Prostate gland (tissue), 2 donors: ENCODE data around the gene AKT3. TPM values are rescaled to one million over a fixed set of nuclear protein-coding genes. Genes with fewer than 3 reads are reported as not detected.

Experiments used
- DNase-seq: peaks from one replicate; pipeline ENCODE4 v3.0.0-alpha.2; 2019; ENCODE audit warnings: low spot score
- H3K27ac ChIP-seq, 2 donors: fragments of 200-600 bp; sonication (generic); 2 replicates each; pipeline ENCODE4 v1.5.1; 2017 to 2019
- H3K27me3 ChIP-seq: fragments of 200-600 bp; sonication (generic); replicated peaks from 2 replicates; pipeline ENCODE4 v1.5.1; 2019; ENCODE audit not compliant: insufficient read depth
- H3K36me3 ChIP-seq, 2 donors: fragments of 200-600 bp; sonication (generic); 1 replicate in 1 of 2; 2 replicates in 1 of 2; pipeline versions ENCODE4 v1.5.1 to v1.8.1; 2017 to 2019
- H3K4me1 ChIP-seq: fragments of 200-600 bp; sonication (generic); replicated peaks from 2 replicates; pipeline ENCODE4 v1.5.1; 2019
- H3K4me3 ChIP-seq, 2 donors: fragments of 200-600 bp; sonication (generic); 2 replicates each; pipeline ENCODE4 v1.5.1; 2017 to 2019
- H3K9me3 ChIP-seq: fragments of 200-600 bp; sonication (generic); 2 replicates; pipeline ENCODE4 v1.5.1; 2017
- POLR2A ChIP-seq: fragments of 450-650 bp; IDR thresholded peaks from one replicate; pipeline ENCODE4 v1.6.1; 2016; ENCODE audit warnings: antibody characterized with exemption, mild to moderate bottlenecking
- POLR2AphosphoS5 ChIP-seq: sonication (generic); formaldehyde crosslinking; IDR thresholded peaks from one replicate; pipeline ENCODE4 v1.6.1; 2017; ENCODE audit warnings: antibody characterized with exemption
- WGBS: methylation state at CpG from one replicate; pipeline ENCODE4 v1.1.5; 2018; 5-methylcytosine and 5-hydroxymethylcytosine counted together
- intact Hi-C: fragments of 100-400 bp; cut with DNase I; formaldehyde crosslinking; loops from one replicate; pipeline ENCODE4 v1.14.2; 2022
- total RNA-seq, 2 donors: library from RNA; depleted of rRNA; stranded (reverse); fragments of >200 nt; gene quantifications; one replicate each; pipeline ENCODE4 v1.1.0, GENCODE V29; 2016
- TF ChIP-seq, protein P1 (sequence below), 4 experiments: fragments of 200-600 bp in 2 of 4; fragments of 450-650 bp in 2 of 4; sonication (generic) in 2 of 4; IDR thresholded peaks; 1 replicate in 3 of 4; 2 replicates in 1 of 4; pipeline ENCODE4 v1.5.1; 2016 to 2019; ENCODE audit warnings: antibody characterized with exemption in 4 of 4, mild to moderate bottlenecking in 2 of 4, moderate library complexity in 2 of 4

AKT3 gene
- total RNA-seq, 2 donors from 2014 or later: 40.7 to 62.7 TPM

DNA sequence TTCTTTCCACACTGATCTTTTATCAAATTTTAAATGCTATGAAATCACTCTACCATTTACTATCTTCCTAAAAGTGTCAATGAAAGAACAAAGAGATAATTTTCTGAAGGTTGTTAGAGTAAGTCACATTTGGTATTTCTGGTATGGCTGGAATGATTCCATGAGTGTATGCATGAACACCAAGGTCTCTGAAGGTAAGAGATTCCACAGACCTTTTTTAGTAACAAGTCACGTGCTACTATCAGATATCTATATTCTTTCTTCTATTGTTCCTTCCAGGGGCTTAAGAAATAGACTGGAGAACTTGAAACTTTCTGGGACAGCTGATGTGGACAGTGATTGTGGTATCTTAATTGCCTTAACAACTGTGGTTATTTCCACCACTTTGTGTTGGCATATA lies 329.2 kb downstream of the AKT3 start:
- intact Hi-C loops: no loop called here
- H3K4me1 ChIP-seq: no peaks in the 10 kb centered on the region
- DNase-seq: no peak
- H3K4me3 ChIP-seq: no peak overlapping the region
- H3K36me3 ChIP-seq: no peaks in the 10 kb centered on the region
- no peak for TF ChIP-seq POLR2A
- no peak for TF ChIP-seq POLR2AphosphoS5
- TF ChIP-seq, protein P1, sequence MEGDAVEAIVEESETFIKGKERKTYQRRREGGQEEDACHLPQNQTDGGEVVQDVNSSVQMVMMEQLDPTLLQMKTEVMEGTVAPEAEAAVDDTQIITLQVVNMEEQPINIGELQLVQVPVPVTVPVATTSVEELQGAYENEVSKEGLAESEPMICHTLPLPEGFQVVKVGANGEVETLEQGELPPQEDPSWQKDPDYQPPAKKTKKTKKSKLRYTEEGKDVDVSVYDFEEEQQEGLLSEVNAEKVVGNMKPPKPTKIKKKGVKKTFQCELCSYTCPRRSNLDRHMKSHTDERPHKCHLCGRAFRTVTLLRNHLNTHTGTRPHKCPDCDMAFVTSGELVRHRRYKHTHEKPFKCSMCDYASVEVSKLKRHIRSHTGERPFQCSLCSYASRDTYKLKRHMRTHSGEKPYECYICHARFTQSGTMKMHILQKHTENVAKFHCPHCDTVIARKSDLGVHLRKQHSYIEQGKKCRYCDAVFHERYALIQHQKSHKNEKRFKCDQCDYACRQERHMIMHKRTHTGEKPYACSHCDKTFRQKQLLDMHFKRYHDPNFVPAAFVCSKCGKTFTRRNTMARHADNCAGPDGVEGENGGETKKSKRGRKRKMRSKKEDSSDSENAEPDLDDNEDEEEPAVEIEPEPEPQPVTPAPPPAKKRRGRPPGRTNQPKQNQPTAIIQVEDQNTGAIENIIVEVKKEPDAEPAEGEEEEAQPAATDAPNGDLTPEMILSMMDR (IDR thresholded peaks at IDR 0.05): no peak
- H3K27ac ChIP-seq: no peak overlapping the region
- no peaks in the 10 kb centered on the region for H3K27me3 ChIP-seq
- no peaks in the 10 kb centered on the region for H3K9me3 ChIP-seq
- 83% methylated on average over 1 of the region's 1 CpG for WGBS

DNA sequence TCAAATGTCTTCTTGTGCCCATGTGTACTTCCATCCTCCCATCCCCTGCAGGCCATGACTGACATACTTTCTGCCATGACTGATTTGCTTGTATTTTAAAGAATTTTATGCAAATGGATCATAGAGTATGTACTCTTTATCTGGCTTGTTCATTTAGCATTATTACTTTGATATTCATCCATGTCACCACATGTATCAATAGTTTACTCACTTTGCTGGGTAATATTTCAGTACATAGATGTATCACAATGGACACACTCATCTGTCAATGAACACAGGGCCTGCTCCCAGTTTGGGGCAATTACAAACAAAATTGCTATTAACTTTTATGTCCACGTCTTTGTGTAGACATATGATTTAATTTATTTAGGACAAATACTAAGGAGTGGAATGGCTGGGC lies 335.1 kb downstream of the AKT3 start:
- H3K36me3 ChIP-seq: no peaks in the 10 kb centered on the region
- intact Hi-C loops: no loop called here
- H3K27me3 ChIP-seq: no peaks in the 10 kb centered on the region
- no peaks in the 10 kb centered on the region for H3K4me1 ChIP-seq
- no peak overlapping the region for H3K4me3 ChIP-seq
- WGBS: 84% methylated on average over 1 of the region's 1 CpG
- H3K27ac ChIP-seq: no peak overlapping the region
- TF ChIP-seq POLR2A (no peak), POLR2AphosphoS5 (no peak)
- TF ChIP-seq, protein P1 (IDR thresholded peaks at IDR 0.05): no peak
- no peak for DNase-seq
- no peaks in the 10 kb centered on the region for H3K9me3 ChIP-seq

DNA sequence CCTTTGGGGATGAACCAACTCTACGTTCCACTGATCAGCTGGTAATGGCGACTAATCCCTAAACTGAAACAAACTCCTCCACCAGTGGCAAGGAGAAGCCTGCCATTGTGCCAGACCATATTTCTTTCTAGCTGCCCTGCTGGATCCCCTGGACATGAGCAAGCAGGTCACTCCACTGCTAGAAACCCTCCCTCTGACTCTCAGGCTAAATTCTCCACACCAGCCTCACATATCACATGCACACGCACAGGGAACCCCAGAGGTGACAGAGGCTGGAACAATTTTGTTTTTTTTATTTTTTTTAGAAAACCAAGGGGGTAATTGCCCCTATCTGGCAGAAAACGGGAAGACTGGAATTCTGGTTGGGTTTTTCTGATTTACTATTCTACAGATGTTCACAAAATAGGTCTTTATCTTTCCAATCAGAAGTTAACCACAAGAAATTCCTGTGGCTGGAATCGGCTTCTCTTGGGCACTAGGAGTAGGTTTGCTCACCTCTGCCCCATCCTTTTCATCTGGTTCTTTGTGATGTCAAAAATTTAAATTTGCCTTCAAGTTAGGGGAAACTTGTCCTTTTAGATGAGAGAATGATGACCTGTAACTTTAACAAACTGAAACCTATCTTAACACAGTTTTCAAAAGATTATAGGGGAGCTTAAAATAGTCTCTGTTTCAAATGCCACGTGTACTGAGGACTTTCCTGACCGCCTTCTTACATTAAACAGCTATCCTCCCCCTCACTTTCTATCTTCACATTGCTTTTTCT lies 336.1 kb downstream of the AKT3 start:
- H3K4me1 ChIP-seq: no peaks in the 10 kb centered on the region
- H3K27me3 ChIP-seq: no peaks in the 10 kb centered on the region
- TF ChIP-seq POLR2AphosphoS5: no peak
- no peak for TF ChIP-seq POLR2A
- TF ChIP-seq, protein P1 (IDR thresholded peaks at IDR 0.05): no peak
- H3K27ac ChIP-seq: no peak overlapping the region
- intact Hi-C loops: no loop called here
- no peaks in the 10 kb centered on the region for H3K36me3 ChIP-seq
- WGBS: 64% methylated on average over 7 of the region's 7 CpGs
- no peak overlapping the region for H3K4me3 ChIP-seq
- no peaks in the 10 kb centered on the region for H3K9me3 ChIP-seq
- no peak for DNase-seq

DNA sequence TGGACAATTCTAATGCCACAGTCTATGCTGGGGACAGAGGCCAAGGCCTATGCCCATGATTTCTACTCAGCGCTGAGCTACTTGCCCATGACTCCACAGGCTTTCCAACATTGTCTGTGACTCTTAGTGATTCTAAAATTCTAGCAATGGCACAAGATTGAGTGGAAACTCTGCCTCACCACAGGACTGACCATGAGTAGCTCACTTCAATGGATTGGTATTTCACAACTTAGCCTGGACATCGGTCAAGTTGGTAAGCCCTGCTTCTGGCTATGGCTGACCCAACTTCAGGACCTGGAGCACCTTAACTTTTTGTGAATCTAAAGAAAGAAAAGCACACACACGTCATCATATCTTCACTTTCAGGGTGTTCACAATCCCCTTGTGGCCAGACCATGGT lies 339.1 kb downstream of the AKT3 start:
- WGBS: 94% methylated on average over 3 of the region's 3 CpGs
- TF ChIP-seq, protein P1 (IDR thresholded peaks at IDR 0.05): no peak
- TF ChIP-seq POLR2A: no peak
- no peak for TF ChIP-seq POLR2AphosphoS5
- intact Hi-C loops: no loop called here

DNA sequence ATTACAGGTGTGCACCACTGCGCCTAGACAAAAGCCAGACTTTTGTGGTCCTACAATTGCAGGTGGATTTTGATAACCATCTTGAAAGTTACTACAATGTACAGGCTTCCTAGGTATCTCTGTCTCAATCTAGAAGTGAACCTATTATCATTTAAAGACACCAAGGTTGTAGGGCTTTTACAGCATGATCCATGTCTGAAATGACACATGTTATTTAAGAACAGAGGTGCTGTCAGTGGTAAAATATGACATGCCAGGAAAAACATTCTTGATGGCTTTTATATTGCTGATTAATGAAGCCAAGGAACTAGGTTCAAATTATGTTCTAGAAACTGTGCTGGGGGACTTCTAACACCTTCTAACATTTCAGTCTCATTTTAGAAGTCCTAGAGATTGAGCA lies 341.1 kb downstream of the AKT3 start:
- H3K36me3 ChIP-seq: no peaks in the 10 kb centered on the region
- H3K27ac ChIP-seq: no peak overlapping the region
- H3K4me3 ChIP-seq: no peak overlapping the region
- no peak for TF ChIP-seq POLR2A
- no peak for TF ChIP-seq POLR2AphosphoS5
- TF ChIP-seq, protein P1 (IDR thresholded peaks at IDR 0.05): no peak
- no peaks in the 10 kb centered on the region for H3K4me1 ChIP-seq
- intact Hi-C loops: no loop called here
- no peak for DNase-seq
- no peaks in the 10 kb centered on the region for H3K9me3 ChIP-seq
- H3K27me3 ChIP-seq: no peaks in the 10 kb centered on the region
- 100% methylated on average over 1 of the region's 1 CpG for WGBS

More for the DNA sequence above, 339.1 kb downstream of the AKT3 start:
- no peak for DNase-seq
- no peaks in the 10 kb centered on the region for H3K27me3 ChIP-seq
- no peaks in the 10 kb centered on the region for H3K36me3 ChIP-seq
- no peak overlapping the region for H3K27ac ChIP-seq
- no peak overlapping the region for H3K4me3 ChIP-seq
- no peaks in the 10 kb centered on the region for H3K9me3 ChIP-seq
- H3K4me1 ChIP-seq: no peaks in the 10 kb centered on the region
